Keratinocyte (primary cell): ENCODE measurements around the gene ZC3H18. TPM values are rescaled to one million over a fixed set of nuclear protein-coding genes. Genes with fewer than 3 reads are reported as not detected.

ENCODE experiments used
- DNase-seq: peaks from one replicate; pipeline ENCODE4 v3.0.0-alpha.2; 2011; ENCODE audit warnings: low read depth, missing footprints, low spot score
- FAIRE-seq: peaks from 2 replicates; lab custom pipeline; 2011; peaks lifted over from hg19 to GRCh38; lab: Jason Lieb, UNC
- H2AFZ ChIP-seq: 2 replicates; pipeline ENCODE4 v1.6.0; 2012; ENCODE audit warnings: low read length, control low read depth, inconsistent platforms; ENCODE audit not compliant: control insufficient read depth
- H3K27ac ChIP-seq: 2 replicates; pipeline ENCODE4 v1.5.1; 2011; ENCODE audit warnings: low read length; ENCODE audit not compliant: control insufficient read depth, insufficient read depth
- H3K27me3 ChIP-seq: 3 replicates; pipeline ENCODE4 v1.6.0; 2011; ENCODE audit warnings: low read length; ENCODE audit not compliant: control insufficient read depth, insufficient read depth; ENCODE audit errors: extremely low read depth
- H3K36me3 ChIP-seq, 2 experiments: 2 replicates in 1 of 2; 3 replicates in 1 of 2; pipeline ENCODE4 v1.5.1; 2011; ENCODE audit warnings: low read length in 2 of 2, mild to moderate bottlenecking in 1 of 2; ENCODE audit not compliant: control insufficient read depth in 2 of 2, insufficient read depth in 2 of 2; ENCODE audit errors: extremely low read depth in 1 of 2
- H3K4me1 ChIP-seq: 3 replicates; pipeline ENCODE4 v1.5.1; 2011; ENCODE audit warnings: low read length; ENCODE audit not compliant: control insufficient read depth, insufficient read depth; ENCODE audit errors: extremely low read depth
- H3K4me2 ChIP-seq: 3 replicates; pipeline ENCODE4 v1.6.0; 2011; ENCODE audit warnings: low read depth, low read length; ENCODE audit not compliant: control insufficient read depth, insufficient read depth; ENCODE audit errors: extremely low read depth
- H3K4me3 ChIP-seq, 3 experiments: fragments of 200-600 bp in 1 of 3; sonication (generic) in 1 of 3; 2 replicates in 2 of 3; 3 replicates in 1 of 3; pipeline ENCODE4 v1.5.1; 2011 to 2016; ENCODE audit warnings: low read length in 3 of 3, mild to moderate bottlenecking in 3 of 3, control low read depth in 2 of 3, inconsistent platforms in 1 of 3, low read depth in 1 of 3, mixed read lengths in 1 of 3, mixed run types in 1 of 3, moderate library complexity in 1 of 3; ENCODE audit not compliant: control insufficient read depth in 2 of 3, insufficient read depth in 2 of 3; ENCODE audit errors: extremely low read depth in 1 of 3
- H3K79me2 ChIP-seq: 2 replicates; pipeline ENCODE4 v1.6.0; 2012; ENCODE audit warnings: low read length; ENCODE audit not compliant: control insufficient read depth, insufficient read depth
- H3K9ac ChIP-seq: 3 replicates; pipeline ENCODE4 v1.6.0; 2011; ENCODE audit warnings: low read length; ENCODE audit not compliant: control insufficient read depth, insufficient read depth; ENCODE audit errors: extremely low read depth
- H3K9me1 ChIP-seq: 3 replicates; pipeline ENCODE4 v1.6.0; 2011; ENCODE audit warnings: low read length; ENCODE audit not compliant: control insufficient read depth, insufficient read depth; ENCODE audit errors: extremely low read depth
- H3K9me3 ChIP-seq: 2 replicates; pipeline ENCODE4 v1.5.1; 2012; ENCODE audit warnings: low read depth, low read length; ENCODE audit not compliant: control insufficient read depth
- H4K20me1 ChIP-seq: 3 replicates; pipeline ENCODE4 v1.6.0; 2011; ENCODE audit warnings: low read length; ENCODE audit not compliant: control insufficient read depth, insufficient read depth; ENCODE audit errors: extremely low read depth
- EZH2 ChIP-seq: IDR thresholded peaks from one replicate; pipeline ENCODE4 v1.6.1; 2012; ENCODE audit warnings: inconsistent platforms, mild to moderate bottlenecking, low read length, moderate library complexity
- dilution Hi-C: fragments of 300-500 bp; cut with MboI; formaldehyde crosslinking; loops from one replicate; pipeline ENCODE4 v1.7.0; 2020; ENCODE audit warnings: low sequenced_read_pairs; ENCODE audit not compliant: extremely low pct_ligation_motif_present
- polyA plus RNA-seq, 5 experiments: library from polyadenylated mRNA; depleted of rRNA in 3 of 5; stranded (reverse) in 3 of 5; stranded (forward) in 1 of 5; unstranded in 1 of 5; fragments of >200 nt; gene quantifications; 1 replicate in 1 of 5; 2 replicates in 3 of 5; 3 replicates in 1 of 5; pipeline versions ENCODE4 v1.2.1 to v1.2.3, GENCODE V29; 2011 to 2012; ENCODE audit warnings: missing spikeins in 2 of 5, low read depth in 1 of 5, low replicate concordance in 1 of 5
- TF ChIP-seq, protein P1 (sequence below), 3 experiments: IDR thresholded peaks in 1 of 3; conservative IDR thresholded peaks in 1 of 3; optimal IDR thresholded peaks in 1 of 3; 2 replicates in 2 of 3; 3 replicates in 1 of 3; pipeline versions ENCODE3 to v1.5.1; 2011; ENCODE audit warnings: low read length in 3 of 3, mild to moderate bottlenecking in 3 of 3, moderate library complexity in 2 of 3, control low read depth in 1 of 3, inconsistent platforms in 1 of 3; ENCODE audit not compliant: insufficient read depth in 2 of 3; ENCODE audit errors: extremely low read depth in 1 of 3

ZC3H18 gene
- polyA plus RNA-seq, 1 donor (not counting 4 experiments of a cell fraction or from before 2014, with no cell fraction given) = 7.5 TPM

DNA sequence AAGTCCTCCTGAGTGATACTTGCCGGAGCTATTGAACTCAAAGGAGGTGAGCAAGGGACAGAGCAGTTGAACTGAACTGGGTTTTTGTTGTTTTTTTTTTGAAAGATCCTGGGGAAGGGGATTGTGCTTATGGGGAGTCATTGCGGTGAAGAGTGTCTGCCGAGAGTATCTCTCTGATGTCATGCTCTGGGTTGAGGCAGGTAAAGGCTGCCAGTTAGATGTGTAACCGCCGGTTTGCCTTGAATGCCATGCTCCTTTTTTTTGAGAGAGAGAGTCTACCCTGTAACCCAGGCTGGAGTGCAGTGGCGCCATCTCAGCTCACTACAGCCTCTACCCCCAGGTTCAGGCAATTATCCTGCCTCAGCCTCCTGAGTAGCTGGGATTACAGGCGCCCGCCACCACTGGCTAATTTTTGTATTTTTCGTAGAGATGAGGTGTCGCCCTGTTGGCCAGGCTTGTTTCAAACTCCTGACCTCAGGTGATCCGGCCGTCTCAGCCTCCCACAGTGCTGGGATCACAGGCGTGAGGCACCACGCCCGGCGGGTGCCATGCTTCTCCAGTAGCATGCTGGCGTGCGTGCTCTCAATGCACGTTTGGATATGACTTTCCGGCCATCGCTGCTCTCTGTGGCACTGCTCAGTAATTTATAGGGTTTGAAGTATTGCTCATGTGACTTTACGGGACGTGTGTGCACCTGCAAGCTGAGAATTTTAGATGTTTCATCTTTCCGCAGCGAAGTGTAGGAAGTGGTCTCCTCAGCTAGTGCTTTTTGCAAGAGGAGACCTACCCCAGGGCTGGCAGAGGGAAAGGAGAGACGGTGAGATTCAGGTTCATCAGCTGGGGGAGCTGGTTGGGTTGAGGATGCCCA is 8.5 kb downstream of the ZC3H18 start:
- H3K27ac ChIP-seq = no peak overlapping the region
- TF ChIP-seq EZH2 = no peak
- TF ChIP-seq, protein P1, sequence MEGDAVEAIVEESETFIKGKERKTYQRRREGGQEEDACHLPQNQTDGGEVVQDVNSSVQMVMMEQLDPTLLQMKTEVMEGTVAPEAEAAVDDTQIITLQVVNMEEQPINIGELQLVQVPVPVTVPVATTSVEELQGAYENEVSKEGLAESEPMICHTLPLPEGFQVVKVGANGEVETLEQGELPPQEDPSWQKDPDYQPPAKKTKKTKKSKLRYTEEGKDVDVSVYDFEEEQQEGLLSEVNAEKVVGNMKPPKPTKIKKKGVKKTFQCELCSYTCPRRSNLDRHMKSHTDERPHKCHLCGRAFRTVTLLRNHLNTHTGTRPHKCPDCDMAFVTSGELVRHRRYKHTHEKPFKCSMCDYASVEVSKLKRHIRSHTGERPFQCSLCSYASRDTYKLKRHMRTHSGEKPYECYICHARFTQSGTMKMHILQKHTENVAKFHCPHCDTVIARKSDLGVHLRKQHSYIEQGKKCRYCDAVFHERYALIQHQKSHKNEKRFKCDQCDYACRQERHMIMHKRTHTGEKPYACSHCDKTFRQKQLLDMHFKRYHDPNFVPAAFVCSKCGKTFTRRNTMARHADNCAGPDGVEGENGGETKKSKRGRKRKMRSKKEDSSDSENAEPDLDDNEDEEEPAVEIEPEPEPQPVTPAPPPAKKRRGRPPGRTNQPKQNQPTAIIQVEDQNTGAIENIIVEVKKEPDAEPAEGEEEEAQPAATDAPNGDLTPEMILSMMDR (optimal IDR thresholded peaks at IDR 0.05 in 1 of 3, IDR thresholded peaks at IDR 0.05 in 1 of 3, conservative IDR thresholded peaks at IDR 0.05 in 1 of 3; ENCODE audit: extremely low read depth in 1 of 3, insufficient read depth in 2 of 3, low read length in 3 of 3) = no peak
- H3K9me3 ChIP-seq = no peaks in the 10 kb centered on the region
- H3K36me3 ChIP-seq = peaks cover 28 to 34% of the 10 kb centered on the region in 2 experiments
- H2AFZ ChIP-seq = no peak overlapping the region
- peaks cover 3% of the 10 kb centered on the region for H4K20me1 ChIP-seq
- peaks cover 2% of the 10 kb centered on the region for H3K9me1 ChIP-seq
- no peak overlapping the region for H3K9ac ChIP-seq
- dilution Hi-C loops = no loop called here
- no peaks in the 10 kb centered on the region for H3K4me1 ChIP-seq
- FAIRE-seq = no peak
- no peak overlapping the region for H3K4me3 ChIP-seq
- H3K79me2 ChIP-seq = peaks cover 66% of the 10 kb centered on the region
- no peak overlapping the region for H3K4me2 ChIP-seq
- no peak for DNase-seq
- no peaks in the 10 kb centered on the region for H3K27me3 ChIP-seq

DNA sequence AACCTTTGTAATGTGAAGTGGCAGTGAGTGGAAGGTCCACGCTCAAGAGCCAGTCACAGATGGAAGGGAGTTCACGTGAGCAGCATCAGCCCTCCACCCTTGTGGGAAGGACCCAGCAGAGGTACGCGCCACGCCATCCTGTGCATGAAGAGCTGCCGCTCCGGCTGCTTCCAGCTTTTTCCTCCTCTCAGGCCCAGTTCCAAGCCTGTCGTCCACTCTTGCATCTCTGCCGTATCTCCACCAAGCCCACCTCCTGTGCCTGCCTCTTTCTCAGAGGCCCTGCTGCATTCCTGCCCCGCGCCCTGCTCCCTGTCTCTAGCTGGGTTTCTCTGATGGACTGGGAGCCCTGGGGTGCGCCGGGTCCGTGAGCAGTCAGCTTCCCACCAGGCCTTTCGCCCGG is 10.2 kb downstream of the ZC3H18 start:
- Histone ChIP-seq H3K27me3 (no peaks in the 10 kb centered on the region), H4K20me1 (peaks cover 6% of the 10 kb centered on the region), H3K9ac (no peak overlapping the region), H3K9me1 (peaks cover 2% of the 10 kb centered on the region), H3K79me2 (peaks cover 64% of the 10 kb centered on the region), H3K36me3 (peaks cover 27 to 31% of the 10 kb centered on the region in 2 experiments), H3K4me2 (no peak overlapping the region), H3K9me3 (no peaks in the 10 kb centered on the region), H2AFZ (no peak overlapping the region), H3K4me1 (no peaks in the 10 kb centered on the region), H3K27ac (no peak overlapping the region), H3K4me3 (no peak overlapping the region)
- FAIRE-seq (no peak), DNase-seq (no peak)
- dilution Hi-C loops = no loop called here
- TF ChIP-seq EZH2 = no peak
- TF ChIP-seq, protein P1 (optimal IDR thresholded peaks at IDR 0.05 in 1 of 3, IDR thresholded peaks at IDR 0.05 in 1 of 3, conservative IDR thresholded peaks at IDR 0.05 in 1 of 3; ENCODE audit: extremely low read depth in 1 of 3, insufficient read depth in 2 of 3, low read length in 3 of 3) = no peak
